Subcutaneous adipose tissue (tissue), 4 donors: ENCODE results near the gene TUBA4B. TPM values are rescaled to one million over a fixed set of nuclear protein-coding genes. Genes with fewer than 3 reads are reported as not detected.

Source experiments
- total RNA-seq, 4 donors: library from RNA; depleted of rRNA; stranded (reverse); fragments of >200 nt; gene quantifications; one replicate each; pipeline ENCODE4 v1.1.0, GENCODE V29; 2016
- TF ChIP-seq, protein P1 (sequence below): fragments of 450-650 bp; IDR thresholded peaks from one replicate; pipeline ENCODE4 v1.5.1; 2016; ENCODE audit warnings: low read depth, mild to moderate bottlenecking, control low read depth, antibody characterized with exemption, moderate library complexity

Gene TUBA4B
- total RNA-seq, 4 donors from 2014 or later: not detected

- TF ChIP-seq, protein P1, sequence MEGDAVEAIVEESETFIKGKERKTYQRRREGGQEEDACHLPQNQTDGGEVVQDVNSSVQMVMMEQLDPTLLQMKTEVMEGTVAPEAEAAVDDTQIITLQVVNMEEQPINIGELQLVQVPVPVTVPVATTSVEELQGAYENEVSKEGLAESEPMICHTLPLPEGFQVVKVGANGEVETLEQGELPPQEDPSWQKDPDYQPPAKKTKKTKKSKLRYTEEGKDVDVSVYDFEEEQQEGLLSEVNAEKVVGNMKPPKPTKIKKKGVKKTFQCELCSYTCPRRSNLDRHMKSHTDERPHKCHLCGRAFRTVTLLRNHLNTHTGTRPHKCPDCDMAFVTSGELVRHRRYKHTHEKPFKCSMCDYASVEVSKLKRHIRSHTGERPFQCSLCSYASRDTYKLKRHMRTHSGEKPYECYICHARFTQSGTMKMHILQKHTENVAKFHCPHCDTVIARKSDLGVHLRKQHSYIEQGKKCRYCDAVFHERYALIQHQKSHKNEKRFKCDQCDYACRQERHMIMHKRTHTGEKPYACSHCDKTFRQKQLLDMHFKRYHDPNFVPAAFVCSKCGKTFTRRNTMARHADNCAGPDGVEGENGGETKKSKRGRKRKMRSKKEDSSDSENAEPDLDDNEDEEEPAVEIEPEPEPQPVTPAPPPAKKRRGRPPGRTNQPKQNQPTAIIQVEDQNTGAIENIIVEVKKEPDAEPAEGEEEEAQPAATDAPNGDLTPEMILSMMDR: no peak
Measured at GRCh38 chr2:219245899-219246230, 7.2 kb upstream of the TUBA4B start.

DNA sequence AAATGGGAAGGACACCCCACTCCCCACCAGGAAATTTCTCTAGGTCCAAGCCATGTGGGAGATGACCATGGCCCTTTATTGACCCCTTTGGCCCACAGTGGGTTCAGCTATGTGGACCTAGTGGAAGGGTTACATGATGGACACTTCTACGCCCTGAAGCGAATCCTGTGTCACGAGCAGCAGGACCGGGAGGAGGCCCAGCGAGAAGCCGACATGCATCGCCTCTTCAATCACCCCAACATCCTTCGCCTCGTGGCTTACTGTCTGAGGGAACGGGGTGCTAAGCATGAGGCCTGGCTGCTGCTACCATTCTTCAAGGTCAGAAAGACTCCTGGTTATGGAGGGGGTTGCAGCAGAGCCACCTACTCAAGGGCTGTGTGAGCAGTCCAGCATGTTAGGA, 6.5 kb upstream of the TUBA4B start:
- TF ChIP-seq, protein P1: no peak

DNA sequence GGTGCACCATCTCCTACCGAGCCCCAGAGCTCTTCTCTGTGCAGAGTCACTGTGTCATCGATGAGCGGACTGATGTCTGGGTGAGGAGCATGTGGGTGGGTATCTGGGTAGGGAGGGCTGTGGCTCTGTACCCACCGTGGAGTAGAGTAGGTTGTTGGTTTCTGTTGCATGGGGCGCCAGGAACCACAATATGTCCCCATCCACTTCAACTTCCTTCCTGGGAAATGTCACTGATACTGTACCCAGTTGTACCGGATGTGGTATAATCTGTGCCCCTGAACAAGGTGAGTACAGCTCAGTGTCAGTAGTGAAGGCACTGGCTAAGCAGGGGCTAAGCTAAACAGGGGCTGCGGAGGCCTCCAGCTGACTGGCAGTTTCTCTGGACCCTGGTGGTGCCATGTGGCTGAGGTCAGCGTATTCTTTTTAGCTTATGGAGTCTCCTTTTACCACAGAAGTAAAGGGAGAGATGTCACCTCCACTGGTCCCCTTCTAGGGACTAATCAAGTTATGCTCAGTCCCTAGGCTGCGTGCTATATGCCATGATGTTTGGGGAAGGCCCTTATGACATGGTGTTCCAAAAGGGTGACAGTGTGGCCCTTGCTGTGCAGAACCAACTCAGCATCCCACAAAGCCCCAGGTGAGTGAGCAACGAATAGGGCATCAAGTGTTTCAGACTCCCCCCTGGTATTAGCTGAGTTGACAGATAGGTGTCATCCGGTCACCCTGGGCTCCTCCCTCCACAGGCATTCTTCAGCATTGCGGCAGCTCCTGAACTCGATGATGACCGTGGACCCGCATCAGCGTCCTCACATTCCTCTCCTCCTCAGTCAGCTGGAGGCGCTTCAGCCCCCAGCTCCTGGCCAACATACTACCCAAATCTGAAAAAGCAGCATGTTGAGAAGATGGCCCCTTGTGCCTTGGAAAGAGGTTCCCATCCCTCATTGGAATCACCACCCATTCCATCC, 5.1 kb upstream of the TUBA4B start:
- TF ChIP-seq, protein P1: no peak

- TF ChIP-seq, protein P1: no peak
Measured at GRCh38 chr2:219248845-219249202, 4.2 kb upstream of the TUBA4B start.

DNA sequence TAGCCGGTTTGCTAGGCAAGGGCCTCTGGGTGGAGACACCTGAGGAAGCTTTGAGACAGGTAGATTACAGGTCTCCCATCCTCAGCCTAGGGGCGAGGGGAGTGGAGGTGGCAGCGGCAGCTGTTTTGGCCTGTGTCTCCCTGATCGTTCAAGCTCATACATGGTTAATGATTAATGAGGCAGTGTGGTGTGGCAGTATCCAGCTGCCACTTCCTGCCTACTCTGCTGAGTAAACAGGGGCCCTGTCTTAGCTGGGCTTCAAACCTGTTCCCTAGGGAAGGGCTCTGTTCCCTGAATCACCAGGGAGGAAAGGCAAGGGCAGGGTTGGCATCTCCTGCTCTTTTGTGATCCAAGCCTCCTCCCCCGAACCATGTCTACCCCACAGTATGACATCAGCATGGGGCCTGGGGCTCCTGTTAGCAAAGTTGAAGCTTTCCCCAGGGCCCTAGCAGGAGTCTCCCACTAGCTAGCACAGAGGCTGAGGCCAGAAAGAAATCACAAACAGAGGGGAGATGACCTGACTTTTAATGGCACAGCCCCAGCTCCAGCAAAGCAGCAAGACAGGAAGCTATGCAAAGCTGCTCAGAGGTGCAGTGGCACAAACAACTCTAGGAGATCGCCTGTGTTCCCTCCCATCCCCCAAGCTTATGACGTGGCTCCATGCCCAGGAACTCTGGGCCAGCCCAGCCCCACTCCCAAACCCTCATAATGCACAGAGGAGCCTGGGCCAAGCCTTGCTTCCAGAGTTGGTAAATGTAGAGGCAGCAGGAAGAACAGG, 3.7 kb upstream of the TUBA4B start:
- TF ChIP-seq, protein P1: no peak

DNA sequence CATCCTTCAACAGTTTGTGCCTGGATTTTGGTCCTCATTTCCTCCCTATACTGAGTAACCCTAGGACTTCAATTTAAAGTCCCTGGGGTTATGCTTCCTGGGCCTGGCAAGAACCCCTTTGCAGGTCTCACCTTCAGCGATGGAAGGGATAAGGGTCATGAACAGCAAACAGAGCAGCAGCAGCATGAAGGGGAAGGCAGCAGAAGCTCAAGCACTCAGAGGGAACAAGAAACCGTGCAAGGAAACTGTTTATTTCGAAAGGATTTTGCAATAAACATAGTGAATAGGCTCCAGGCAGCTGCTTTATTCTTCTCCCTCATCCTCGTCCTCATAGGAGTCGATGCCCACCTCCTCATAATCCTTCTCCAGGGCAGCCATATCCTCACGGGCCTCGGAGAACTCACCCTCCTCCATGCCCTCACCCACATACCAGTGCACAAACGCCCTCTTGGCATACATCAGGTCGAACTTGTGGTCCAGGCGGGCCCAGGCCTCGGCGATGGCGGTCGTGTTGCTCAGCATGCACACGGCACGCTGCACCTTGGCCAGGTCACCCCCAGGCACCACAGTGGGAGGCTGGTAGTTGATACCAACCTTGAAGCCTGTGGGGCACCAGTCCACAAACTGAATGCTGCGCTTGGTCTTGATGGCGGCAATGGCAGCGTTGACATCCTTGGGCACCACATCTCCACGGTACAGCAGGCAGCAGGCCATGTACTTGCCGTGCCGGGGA, 2.8 kb upstream of the TUBA4B start:
- TF ChIP-seq, protein P1: no peak
